GM12892 (cell line): ENCODE data around the gene NACC2.
"Not testable (repeated sequence)": the region's sequence is repeated elsewhere in the genome, so short reads cannot be mapped to it uniquely, and the experiment has no call there.

Experiments used
- DNase-seq: peaks from one replicate; pipeline ENCODE4 v3.0.0; 2011; ENCODE audit not compliant: insufficient read length
- FAIRE-seq: peaks from 2 replicates; lab custom pipeline; 2011; peaks lifted over from hg19 to GRCh38; lab: Jason Lieb, UNC
- POLR2A ChIP-seq: IDR thresholded peaks from 2 replicates; pipeline ENCODE4 v1.6.1; 2011; ENCODE audit warnings: low read depth, low read length, control low read depth
- POLR2AphosphoS5 ChIP-seq: IDR thresholded peaks from 2 replicates; pipeline ENCODE4 v1.6.1; 2011; ENCODE audit warnings: low read depth, low read length, control low read depth
- TAF1 ChIP-seq: IDR thresholded peaks from 2 replicates; pipeline ENCODE4 v1.6.1; 2011; ENCODE audit warnings: low read depth, mild to moderate bottlenecking, control low read depth, low read length, borderline replicate concordance

The NACC2 gene

DNA sequence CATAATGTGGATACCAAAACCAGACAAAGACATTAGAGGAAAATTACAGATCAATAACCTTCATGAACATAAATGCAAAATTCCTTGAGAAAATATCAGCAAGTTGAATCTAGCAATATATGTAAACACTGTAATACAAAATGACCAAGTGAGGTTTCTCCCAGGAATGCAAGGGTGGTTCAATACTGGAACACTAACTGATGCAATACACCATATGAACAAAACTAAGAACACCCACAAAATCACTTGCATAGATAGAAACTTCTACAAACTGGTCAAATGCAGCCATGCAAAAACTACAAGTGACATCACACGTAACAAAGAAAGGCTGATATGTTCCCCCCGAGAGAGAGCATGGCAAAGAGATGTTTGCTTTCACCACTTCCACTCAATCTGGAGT is 55.6 kb downstream of the NACC2 start:
- TF ChIP-seq POLR2AphosphoS5 (no peak), POLR2A (no peak), TAF1 (no peak)
- DNase-seq, result no peak
- FAIRE-seq, result no peak

DNA sequence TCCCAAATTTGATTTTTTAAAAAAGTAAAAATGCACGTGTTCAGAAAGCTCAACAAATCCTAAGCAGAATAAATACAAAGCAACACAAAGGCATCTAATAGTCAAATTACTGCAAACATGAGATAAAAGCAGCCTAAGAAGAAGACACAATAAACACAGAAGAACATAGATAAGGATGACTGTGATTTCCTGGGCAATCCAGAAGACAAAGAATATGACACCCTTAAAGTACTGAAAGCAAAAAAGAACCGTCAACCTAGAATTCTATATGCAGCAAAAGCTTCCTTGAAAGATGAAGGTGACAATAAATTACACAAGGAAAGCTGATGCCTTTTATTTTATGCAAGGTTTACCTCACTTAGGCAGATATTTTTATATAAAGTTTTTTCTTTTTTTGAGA is 58.2 kb downstream of the NACC2 start:
- FAIRE-seq (no peak), DNase-seq (no peak)
- TF ChIP-seq TAF1 (no peak), POLR2A (no peak), POLR2AphosphoS5 (no peak)

DNA sequence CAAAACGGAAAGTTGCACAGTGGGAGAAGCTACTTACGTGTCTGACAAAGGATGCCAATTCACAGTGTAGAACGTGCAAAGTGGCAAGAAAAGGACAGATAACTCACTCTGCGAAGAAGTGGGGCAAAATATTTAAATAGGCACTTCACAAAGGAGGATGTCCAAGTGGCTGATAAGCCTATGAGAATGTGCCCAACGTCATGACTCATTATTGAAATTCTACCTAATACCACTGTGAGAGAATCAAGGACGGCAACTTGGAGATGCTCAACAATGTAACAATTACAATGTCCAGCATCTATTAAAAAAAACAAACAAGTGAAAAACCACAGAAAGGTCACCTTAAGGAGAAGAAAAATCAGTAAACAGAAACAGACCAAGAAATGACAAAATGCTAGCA is 59.0 kb downstream of the NACC2 start:
- FAIRE-seq (no peak), DNase-seq (no peak)
- no peak for TF ChIP-seq POLR2AphosphoS5
- TF ChIP-seq POLR2A, result no peak
- no peak for TF ChIP-seq TAF1

DNA sequence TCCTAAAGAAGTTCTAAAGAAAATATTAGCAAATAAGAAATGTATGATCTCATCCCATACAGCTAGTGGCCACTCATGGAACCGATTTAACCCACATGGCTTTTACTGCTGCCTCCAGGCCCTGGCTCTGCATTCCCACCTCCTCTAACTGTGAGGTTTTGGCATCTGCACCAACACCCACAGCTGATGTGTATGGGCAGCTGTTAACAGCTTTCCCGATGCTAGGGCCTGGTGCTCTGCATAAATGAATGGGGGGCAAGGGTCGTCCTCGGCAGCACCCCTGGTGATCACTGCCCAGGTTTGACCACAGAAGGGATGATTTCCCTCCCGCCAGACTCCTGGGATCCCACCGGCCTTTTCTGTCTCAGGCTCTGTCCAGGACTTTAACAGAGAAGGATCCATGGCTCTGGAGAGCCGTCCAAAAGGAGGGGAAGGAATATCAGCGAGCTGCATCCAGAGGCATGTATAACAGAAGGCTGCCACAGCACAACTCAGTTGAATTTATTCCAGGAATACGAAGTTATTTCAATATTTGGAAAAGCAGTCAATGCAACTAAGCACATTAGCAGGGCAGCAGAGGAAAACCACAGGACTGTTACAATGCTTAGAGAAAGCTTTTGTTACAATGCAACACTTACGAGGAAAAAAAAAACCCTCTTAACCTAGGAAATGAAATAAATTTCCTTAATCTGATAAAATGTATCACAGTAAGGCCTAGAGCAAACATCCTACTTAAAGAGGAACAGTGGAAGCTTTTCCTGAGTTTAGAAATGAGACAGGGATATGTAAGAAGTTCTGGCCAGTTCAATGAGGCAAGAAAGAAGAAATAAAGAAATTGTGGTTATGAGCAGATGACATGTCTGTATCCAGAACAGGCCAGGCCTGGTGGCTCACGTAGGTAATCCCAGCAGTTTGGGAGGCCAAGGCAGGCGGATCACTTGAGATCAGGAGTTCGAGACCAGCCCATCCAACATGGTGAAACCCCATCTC is 63.1 kb downstream of the NACC2 start:
- FAIRE-seq, result no peak
- DNase-seq, result no peak
- TF ChIP-seq POLR2AphosphoS5 (no peak), TAF1 (no peak), POLR2A (no peak)

DNA sequence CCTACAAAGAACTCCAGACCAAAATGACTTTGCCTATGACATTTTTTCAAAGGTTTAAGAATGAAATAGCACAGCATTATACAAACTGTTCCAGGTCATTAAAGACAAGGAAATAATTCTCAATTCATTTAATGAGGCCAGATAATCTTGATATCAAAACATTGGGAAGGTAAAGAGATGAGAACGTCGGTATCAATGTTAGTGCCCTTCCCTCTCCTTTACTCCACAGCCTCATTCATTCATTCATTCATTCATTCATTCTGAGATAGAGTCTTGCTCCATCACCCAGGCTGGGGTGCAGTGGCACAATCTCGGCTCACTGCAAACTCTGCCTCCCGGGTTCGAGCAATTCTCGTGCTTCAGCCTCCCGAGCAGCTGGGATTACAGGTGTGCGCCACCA is 64.0 kb downstream of the NACC2 start:
- DNase-seq (no peak), FAIRE-seq (no peak)
- TF ChIP-seq POLR2A (no peak), TAF1 (no peak), POLR2AphosphoS5 (no peak)

DNA sequence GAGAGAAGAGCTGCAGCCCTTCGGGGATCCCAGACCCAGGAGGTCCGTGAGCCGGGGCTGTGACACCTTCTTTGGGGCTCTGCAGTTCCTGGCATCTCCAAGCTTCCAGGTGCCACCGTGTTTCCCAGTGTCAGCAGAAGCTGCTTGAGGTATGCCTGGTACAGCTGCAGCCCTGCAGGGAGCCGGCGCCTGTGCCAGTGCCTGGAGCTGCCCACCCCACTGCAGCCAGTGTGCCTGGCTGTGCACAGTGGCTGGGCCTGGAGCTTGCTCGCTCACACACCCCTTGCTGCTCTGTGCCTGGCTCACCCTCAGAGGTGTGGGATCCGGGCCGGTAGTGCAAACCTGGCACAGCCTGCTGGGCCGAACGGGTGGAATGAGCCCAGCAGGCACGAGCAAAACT is 65.5 kb downstream of the NACC2 start:
- DNase-seq (no peak), FAIRE-seq (no peak)
- TF ChIP-seq POLR2A (no peak), POLR2AphosphoS5 (no peak), TAF1 (no peak)

DNA sequence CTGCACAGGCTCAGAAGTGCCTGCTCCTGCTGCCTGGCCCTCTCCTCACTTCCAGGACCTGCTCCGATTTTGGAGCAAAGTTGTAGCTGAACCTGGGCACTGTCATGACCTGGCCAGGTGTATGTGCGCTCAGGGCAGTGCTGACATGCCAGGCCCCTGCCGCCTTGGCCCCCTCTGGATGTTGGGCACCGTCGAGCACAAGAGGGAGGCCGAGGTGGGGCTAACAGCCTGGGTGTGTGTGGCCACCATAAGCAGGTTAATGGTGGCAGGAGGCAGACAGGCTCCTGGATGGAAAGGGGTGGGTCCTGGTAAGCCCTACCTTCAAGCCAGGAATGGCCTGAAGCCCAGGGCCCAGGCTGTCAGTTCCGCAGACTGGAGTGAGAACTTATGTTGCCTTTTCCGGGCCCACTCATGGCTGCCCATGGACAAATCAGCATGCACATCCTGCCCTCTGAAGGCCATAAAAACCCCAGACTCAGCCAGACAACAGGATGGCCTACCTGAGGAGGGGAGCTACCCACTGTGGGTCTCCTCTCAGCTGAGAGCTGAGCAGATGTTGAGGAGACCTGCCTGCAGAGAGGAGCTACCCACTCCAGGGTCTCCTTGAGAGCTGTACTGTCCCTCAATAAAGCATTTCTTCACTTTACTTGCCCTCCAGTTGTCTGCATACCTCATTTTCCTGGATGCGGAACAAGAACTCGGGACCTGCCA is 66.2 kb downstream of the NACC2 start:
- DNase-seq (no peak), FAIRE-seq (no peak)
- TF ChIP-seq POLR2AphosphoS5, result no peak
- TF ChIP-seq POLR2A, result no peak
- no peak for TF ChIP-seq TAF1

DNA sequence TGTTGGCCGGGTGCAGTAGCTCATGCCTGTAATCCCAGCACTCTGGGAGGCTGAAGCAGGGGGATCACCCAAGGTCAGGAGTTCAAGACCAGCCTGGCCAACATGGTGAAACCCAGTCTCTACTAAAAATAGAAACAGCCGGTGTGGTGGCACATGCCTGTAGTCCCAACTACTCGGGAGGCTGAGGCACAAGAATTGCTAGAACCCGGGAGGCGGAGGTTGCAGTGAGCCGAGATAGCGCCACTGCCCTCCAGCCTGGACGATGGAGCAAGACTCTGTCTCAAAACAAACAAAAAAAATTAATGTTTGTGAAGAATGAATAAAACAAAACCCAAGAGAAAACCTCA is 68.2 kb downstream of the NACC2 start:
- not testable (repeated sequence) for DNase-seq, FAIRE-seq

DNA sequence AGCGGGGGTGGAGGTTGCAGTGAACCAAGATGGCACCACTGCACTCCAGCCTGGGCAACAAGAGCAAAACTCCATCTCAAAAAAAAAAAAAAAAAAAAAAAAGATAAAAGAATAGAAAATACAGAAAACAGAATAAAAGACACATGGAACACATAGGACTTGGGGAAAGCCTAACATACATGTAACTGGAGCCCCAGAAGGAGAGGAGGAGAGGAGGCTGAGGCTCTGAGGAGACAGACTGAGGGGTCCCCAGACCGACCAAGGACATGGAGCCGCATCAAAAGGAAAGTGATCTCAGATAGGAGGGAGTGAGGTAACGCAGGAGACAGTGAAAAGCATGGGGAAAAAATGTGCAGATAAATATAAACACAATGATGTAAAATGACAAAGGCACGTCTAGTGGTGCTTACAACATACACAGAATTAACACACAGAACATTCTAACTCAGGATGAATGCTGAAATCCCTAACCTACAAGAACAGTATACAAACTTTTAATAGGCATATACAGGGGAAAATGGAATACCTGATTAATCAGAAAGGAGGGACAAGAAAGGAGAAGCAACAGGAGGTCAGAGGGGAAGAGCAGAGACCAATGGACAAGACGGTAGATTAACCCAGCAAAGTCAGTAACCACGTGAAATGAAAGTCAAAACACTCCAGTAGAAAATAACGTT is 68.7 kb downstream of the NACC2 start:
- no peak for TF ChIP-seq POLR2AphosphoS5
- no peak for TF ChIP-seq POLR2A
- no peak for TF ChIP-seq TAF1
- no peak for FAIRE-seq
- DNase-seq, result no peak

DNA sequence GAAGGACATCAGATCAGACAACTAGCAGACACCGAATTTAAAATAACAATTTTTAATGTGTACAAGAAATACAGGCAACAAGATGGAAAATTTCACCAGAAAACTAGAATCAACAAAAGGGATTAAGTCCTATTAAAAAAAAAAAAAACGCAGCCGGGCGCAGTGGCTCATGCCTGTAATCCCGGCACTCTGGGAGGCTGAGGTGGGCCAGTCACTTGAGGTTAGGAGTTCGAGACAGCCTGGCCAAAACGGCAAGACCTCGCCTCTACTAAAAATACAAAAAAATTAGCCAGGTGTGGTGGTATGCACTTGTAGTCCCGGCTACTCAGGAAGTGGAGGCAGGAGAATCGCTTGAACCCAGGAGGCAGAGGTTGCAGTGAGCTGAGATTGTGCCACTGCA is 69.6 kb downstream of the NACC2 start:
- FAIRE-seq (no peak), DNase-seq (no peak)
- TF ChIP-seq POLR2AphosphoS5, result no peak

DNA sequence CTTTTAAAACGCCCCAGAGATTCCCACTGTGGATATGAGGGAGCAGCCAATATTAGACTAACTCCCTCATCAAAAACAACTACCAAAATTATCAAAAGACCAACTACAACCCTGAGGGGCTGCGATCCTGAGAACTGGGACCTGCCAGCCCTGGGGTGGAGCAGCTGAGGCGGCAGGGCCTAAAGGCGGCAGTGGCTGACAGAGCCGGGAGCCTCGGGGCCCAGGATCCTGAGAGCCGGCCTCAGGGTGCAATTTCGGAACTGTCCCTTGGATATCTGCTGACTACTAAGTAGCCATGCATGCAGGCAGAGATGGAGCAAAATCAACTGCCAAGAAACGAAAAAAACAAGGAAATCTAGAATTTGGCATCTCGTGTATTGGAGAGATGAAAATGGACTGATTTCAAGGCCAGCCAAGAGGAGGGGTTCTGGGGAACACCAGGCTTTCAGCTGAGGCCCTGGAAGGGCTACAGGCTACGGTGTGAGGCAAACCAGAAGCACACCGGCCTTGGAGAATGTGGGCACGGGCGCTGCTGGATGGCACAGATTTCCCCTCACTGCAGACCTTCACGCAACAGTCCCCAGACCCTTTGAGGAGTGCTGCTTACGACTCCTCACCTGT is 70.3 kb downstream of the NACC2 start:
- no peak for TF ChIP-seq POLR2AphosphoS5
- no peak for TF ChIP-seq TAF1
- TF ChIP-seq POLR2A, result no peak
- FAIRE-seq (no peak), DNase-seq (no peak)

DNA sequence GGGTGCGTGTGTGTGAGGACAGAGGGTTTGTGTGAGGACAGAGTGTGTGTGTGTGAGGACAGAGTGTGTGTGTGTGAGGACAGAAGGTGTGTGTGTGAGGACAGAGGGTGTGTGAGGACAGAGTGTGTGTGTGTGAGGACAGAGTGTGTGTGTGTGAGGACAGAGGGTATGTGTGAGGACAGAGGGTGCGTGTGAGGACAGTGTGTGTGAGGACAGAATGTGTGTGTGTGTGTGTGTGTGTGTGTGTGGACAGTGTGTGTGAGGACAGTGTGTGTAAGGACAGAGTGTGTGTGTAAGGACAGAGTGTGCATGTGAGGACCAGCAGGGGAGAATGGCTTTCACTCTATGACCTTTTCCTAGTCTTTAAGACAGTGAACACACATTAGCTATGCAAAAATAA is 70.8 kb downstream of the NACC2 start:
- DNase-seq, result no peak
- TF ChIP-seq POLR2A (no peak), TAF1 (no peak), POLR2AphosphoS5 (no peak)
- no peak for FAIRE-seq
